ENCODE data around the gene TSEN2. TPM values are rescaled to one million over a fixed set of nuclear protein-coding genes. Genes with fewer than 3 reads are reported as not detected.

The TSEN2 gene
- total RNA-seq, 5 donors from 2014 or later (not counting 1 experiment from before 2014, with no cell fraction given) = 11.7 to 20.9 (median 18.2) TPM

- ChIA-PET CTCF (no interaction called here), POLR2A (no interaction called here)
- Histone ChIP-seq H3K4me1 (ENCODE audit: control insufficient read depth in 1 of 2, extremely low read depth in 1 of 2, insufficient read depth in 2 of 2, low read length in 2 of 2) (no peaks in the 10 kb centered on the region), H3K4me3 (ENCODE audit: control insufficient read depth in 1 of 2, extremely low read depth in 1 of 2, low read length in 1 of 2) (no peak overlapping the region), H3K9me3 (no peaks in the 10 kb centered on the region), H3K36me3 (ENCODE audit: control insufficient read depth in 2 of 2, extremely low read depth in 1 of 2, insufficient read depth in 1 of 2, low read length in 1 of 2) (peaks cover 6 to 86% of the 10 kb centered on the region in 2 donors), H3K27me3 (replicated peaks in 1 of 2; ENCODE audit: control insufficient read depth in 2 of 2, extremely low read depth in 1 of 2, insufficient read depth in 2 of 2, low read length in 1 of 2) (no peaks in the 10 kb centered on the region), H3K27ac (ENCODE audit: low read length) (no peak overlapping the region)
- Mint-ChIP-seq H3K27me3 (no peaks in the 10 kb centered on the region), H3K9me3 (peaks cover 4 to 9% (median 8%) of the 10 kb centered on the region in 3 donors), H3K36me3 (peaks cover 80% of the 10 kb centered on the region), H3K4me1 (peaks cover 0 to under 1% (median 0%) of the 10 kb centered on the region in 3 donors), H3K4me3 (no peak overlapping the region), H3K27ac (no peak overlapping the region)
- 96% methylated on average over 6 of the region's 6 CpGs for WGBS (ENCODE audit: insufficient coverage)
- no peak for DNase-seq
- ATAC-seq (replicated peaks in 1 of 4) = no peak
Observed at GRCh38 chr3:12574131-12574530, 89.9 kb downstream of the TSEN2 start.

GRCh38 chr3:12574661-12575060 is 90.4 kb downstream of the TSEN2 start:
- ChIA-PET CTCF (no interaction called here), POLR2A (no interaction called here)
- Mint-ChIP-seq H3K4me3 (no peak overlapping the region), H3K27me3 (no peaks in the 10 kb centered on the region), H3K4me1 (peaks cover 0 to 4% (median 0%) of the 10 kb centered on the region in 3 donors), H3K9me3 (peaks cover 4 to 9% (median 8%) of the 10 kb centered on the region in 3 donors), H3K36me3 (peaks cover 82% of the 10 kb centered on the region), H3K27ac (no peak overlapping the region)
- H3K4me3 ChIP-seq (ENCODE audit: control insufficient read depth in 1 of 2, extremely low read depth in 1 of 2, low read length in 1 of 2) = no peak overlapping the region
- no peaks in the 10 kb centered on the region for H3K4me1 ChIP-seq (ENCODE audit: control insufficient read depth in 1 of 2, extremely low read depth in 1 of 2, insufficient read depth in 2 of 2, low read length in 2 of 2)
- no peaks in the 10 kb centered on the region for H3K27me3 ChIP-seq (replicated peaks in 1 of 2; ENCODE audit: control insufficient read depth in 2 of 2, extremely low read depth in 1 of 2, insufficient read depth in 2 of 2, low read length in 1 of 2)
- ATAC-seq (replicated peaks in 1 of 4) = no peak
- H3K36me3 ChIP-seq (ENCODE audit: control insufficient read depth in 2 of 2, extremely low read depth in 1 of 2, insufficient read depth in 1 of 2, low read length in 1 of 2) = peaks cover 6 to 86% of the 10 kb centered on the region in 2 donors
- 81% methylated on average over 6 of the region's 7 CpGs for WGBS (ENCODE audit: insufficient coverage)
- no peak overlapping the region for H3K27ac ChIP-seq (ENCODE audit: low read length)
- no peaks in the 10 kb centered on the region for H3K9me3 ChIP-seq
- no peak for DNase-seq

- WGBS (ENCODE audit: insufficient coverage) = no CpG with 5 or more reads among the region's 5 CpGs
- Histone ChIP-seq H3K27ac (ENCODE audit: low read length) (no peak overlapping the region), H3K27me3 (replicated peaks in 1 of 2; ENCODE audit: control insufficient read depth in 2 of 2, extremely low read depth in 1 of 2, insufficient read depth in 2 of 2, low read length in 1 of 2) (no peaks in the 10 kb centered on the region), H3K9me3 (no peaks in the 10 kb centered on the region), H3K4me3 (ENCODE audit: control insufficient read depth in 1 of 2, extremely low read depth in 1 of 2, low read length in 1 of 2) (no peak overlapping the region), H3K4me1 (ENCODE audit: control insufficient read depth in 1 of 2, extremely low read depth in 1 of 2, insufficient read depth in 2 of 2, low read length in 2 of 2) (no peaks in the 10 kb centered on the region), H3K36me3 (ENCODE audit: control insufficient read depth in 2 of 2, extremely low read depth in 1 of 2, insufficient read depth in 1 of 2, low read length in 1 of 2) (peaks cover 18 to 85% of the 10 kb centered on the region in 2 donors)
- ATAC-seq (replicated peaks in 1 of 4) = no peak
- Mint-ChIP-seq H3K27ac (no peak overlapping the region), H3K27me3 (no peaks in the 10 kb centered on the region), H3K4me1 (peaks cover 0 to 4% (median 0%) of the 10 kb centered on the region in 3 donors), H3K36me3 (peaks cover 71% of the 10 kb centered on the region), H3K9me3 (peaks cover 4 to 9% (median 8%) of the 10 kb centered on the region in 3 donors), H3K4me3 (no peak overlapping the region)
- POLR2A ChIA-PET = interaction anchor here in 1 of 2 donors (0.8 kb wide), 1 partner anchor 23 kb away, joined by 3 read pairs; no protein-coding TSS in a partner anchor
- CTCF ChIA-PET = interaction anchor here in 1 of 2 donors (0.6 kb wide), 1 partner anchor 87 kb away, joined by 3 read pairs; the partner anchor contains the start of gene RAF1
- DNase-seq = no peak
Observed at GRCh38 chr3:12577379-12577778, 93.1 kb downstream of the TSEN2 start.

GRCh38 chr3:12578742-12579141 is 94.5 kb downstream of the TSEN2 start:
- CTCF ChIA-PET = interaction anchor here (0.6 to 0.7 kb wide), 4 partner anchors 72 to 1546 kb away, joined by 3 to 4 read pairs (median 4); partner anchors contain the start of gene TMEM43 (in 1 of the 2)
- peak overlapping the region in 1 of 2 donors; percentile 44 for H3K27ac Mint-ChIP-seq

GRCh38 chr3:12579456-12579855 is 95.2 kb downstream of the TSEN2 start:
- 60% methylated on average over 2 of the region's 3 CpGs for WGBS (ENCODE audit: insufficient coverage)
- H3K27me3 ChIP-seq (replicated peaks in 1 of 2; ENCODE audit: control insufficient read depth in 2 of 2, extremely low read depth in 1 of 2, insufficient read depth in 2 of 2, low read length in 1 of 2) = no peaks in the 10 kb centered on the region
- no peak for ATAC-seq (replicated peaks in 1 of 4)
- no peak overlapping the region for H3K4me3 ChIP-seq (ENCODE audit: control insufficient read depth in 1 of 2, extremely low read depth in 1 of 2, low read length in 1 of 2)
- no peak for DNase-seq
- Mint-ChIP-seq H3K4me3 (no peak overlapping the region), H3K4me1 (peaks cover 0 to 5% (median 0%) of the 10 kb centered on the region in 3 donors), H3K9me3 (peaks cover 4 to 9% (median 8%) of the 10 kb centered on the region in 3 donors), H3K27ac (no peak overlapping the region), H3K36me3 (peaks cover 75% of the 10 kb centered on the region), H3K27me3 (no peaks in the 10 kb centered on the region)
- CTCF ChIA-PET = no interaction called here
- no peak overlapping the region for H3K27ac ChIP-seq (ENCODE audit: low read length)
- no peaks in the 10 kb centered on the region for H3K9me3 ChIP-seq
- H3K36me3 ChIP-seq (ENCODE audit: control insufficient read depth in 2 of 2, extremely low read depth in 1 of 2, insufficient read depth in 1 of 2, low read length in 1 of 2) = peaks cover 32 to 87% of the 10 kb centered on the region in 2 donors
- H3K4me1 ChIP-seq (ENCODE audit: control insufficient read depth in 1 of 2, extremely low read depth in 1 of 2, insufficient read depth in 2 of 2, low read length in 2 of 2) = no peaks in the 10 kb centered on the region
- POLR2A ChIA-PET = no interaction called here

More at GRCh38 chr3:12578742-12579141, 94.5 kb downstream of the TSEN2 start:
- WGBS (ENCODE audit: insufficient coverage) = 100% methylated on average over 1 of the region's 2 CpGs
- Mint-ChIP-seq H3K4me3 (no peak overlapping the region), H3K9me3 (peaks cover 4 to 9% (median 8%) of the 10 kb centered on the region in 3 donors), H3K36me3 (peaks cover 74% of the 10 kb centered on the region), H3K4me1 (peaks cover 0 to 4% (median 0%) of the 10 kb centered on the region in 3 donors), H3K27me3 (no peaks in the 10 kb centered on the region)
- Histone ChIP-seq H3K27ac (ENCODE audit: low read length) (no peak overlapping the region), H3K4me1 (ENCODE audit: control insufficient read depth in 1 of 2, extremely low read depth in 1 of 2, insufficient read depth in 2 of 2, low read length in 2 of 2) (no peaks in the 10 kb centered on the region), H3K4me3 (ENCODE audit: control insufficient read depth in 1 of 2, extremely low read depth in 1 of 2, low read length in 1 of 2) (no peak overlapping the region), H3K36me3 (ENCODE audit: control insufficient read depth in 2 of 2, extremely low read depth in 1 of 2, insufficient read depth in 1 of 2, low read length in 1 of 2) (peaks cover 26 to 87% of the 10 kb centered on the region in 2 donors), H3K27me3 (replicated peaks in 1 of 2; ENCODE audit: control insufficient read depth in 2 of 2, extremely low read depth in 1 of 2, insufficient read depth in 2 of 2, low read length in 1 of 2) (no peaks in the 10 kb centered on the region), H3K9me3 (no peaks in the 10 kb centered on the region)
- no peak for ATAC-seq (replicated peaks in 1 of 4)
- DNase-seq = peak in 1 of 35 experiments; percentile 17
- POLR2A ChIA-PET = interaction anchor here (0.6 kb wide), 3 partner anchors 9 to 435 kb away, joined by 3 to 5 read pairs (median 4); no protein-coding TSS in a partner anchor

- H3K27me3 ChIP-seq (replicated peaks in 1 of 2; ENCODE audit: control insufficient read depth in 2 of 2, extremely low read depth in 1 of 2, insufficient read depth in 2 of 2, low read length in 1 of 2) = no peaks in the 10 kb centered on the region
- WGBS (ENCODE audit: insufficient coverage) = 73% methylated on average over 3 of the region's 3 CpGs
- H3K36me3 Mint-ChIP-seq = peaks cover 75% of the 10 kb centered on the region
- CTCF ChIA-PET = no interaction called here
- H3K27ac ChIP-seq (ENCODE audit: low read length) = no peak overlapping the region
- H3K36me3 ChIP-seq (ENCODE audit: control insufficient read depth in 2 of 2, extremely low read depth in 1 of 2, insufficient read depth in 1 of 2, low read length in 1 of 2) = peaks cover 36 to 87% of the 10 kb centered on the region in 2 donors
- peaks cover 0 to 9% (median 0%) of the 10 kb centered on the region in 3 donors for H3K4me1 Mint-ChIP-seq
- POLR2A ChIA-PET = no interaction called here
- DNase-seq (no peak), ATAC-seq (replicated peaks in 1 of 4) (no peak)
- H3K27ac Mint-ChIP-seq = peak overlapping the region in 1 of 2 donors; percentile 74
- H3K4me3 ChIP-seq (ENCODE audit: control insufficient read depth in 1 of 2, extremely low read depth in 1 of 2, low read length in 1 of 2) = no peak overlapping the region
- no peaks in the 10 kb centered on the region for H3K27me3 Mint-ChIP-seq
- H3K9me3 Mint-ChIP-seq = peaks cover 4 to 9% (median 8%) of the 10 kb centered on the region in 3 donors
- H3K4me1 ChIP-seq (ENCODE audit: control insufficient read depth in 1 of 2, extremely low read depth in 1 of 2, insufficient read depth in 2 of 2, low read length in 2 of 2) = no peaks in the 10 kb centered on the region
- no peaks in the 10 kb centered on the region for H3K9me3 ChIP-seq
- H3K4me3 Mint-ChIP-seq = no peak overlapping the region
Observed at GRCh38 chr3:12579905-12580304, 95.6 kb downstream of the TSEN2 start.

All from T-cell (primary cell).